ENCODE measurements around the gene RGS2.

RGS2 gene

GRCh38 chr1:192805832-192806323 lies 3.0 kb upstream of the RGS2 start:
- H3K4me3 ChIP-seq (ENCODE audit: low read depth, low read length), result no peak overlapping the region
- H3K4me1 ChIP-seq (ENCODE audit: control insufficient read depth in 1 of 2, insufficient read depth in 2 of 2, low read length in 2 of 2), result peaks cover 5% of the 10 kb centered on the region in 2 experiments
- no peak overlapping the region for H2AK5ac ChIP-seq (ENCODE audit: low read length)
- peaks cover 4% of the 10 kb centered on the region for H3K79me2 ChIP-seq (ENCODE audit: control insufficient read depth, insufficient read depth, low read length, poor library complexity)
- no peak overlapping the region for H2BK120ac ChIP-seq (ENCODE audit: insufficient read depth, low read length, poor library complexity)
- no peak overlapping the region for H3K4ac ChIP-seq (ENCODE audit: low read depth, low read length)
- H2AFZ ChIP-seq (ENCODE audit: insufficient read depth, low read length, poor library complexity), result no peak overlapping the region
- no CpG with 5 or more reads among the region's 2 CpGs for WGBS (ENCODE audit: extremely low coverage, insufficient coverage, insufficient read length)
- H3K27ac ChIP-seq (ENCODE audit: low read depth, low read length), result no peak overlapping the region
- no peak overlapping the region for H3K14ac ChIP-seq (ENCODE audit: low read length)
- H3K27me3 ChIP-seq (ENCODE audit: insufficient read depth, low read length), result no peaks in the 10 kb centered on the region
- no peak overlapping the region for H3K4me2 ChIP-seq (ENCODE audit: low read length)
- no peak overlapping the region for H4K91ac ChIP-seq (ENCODE audit: low read depth, low read length)
- H4K12ac ChIP-seq (ENCODE audit: low read depth, low read length), result no peak overlapping the region
- H3K9me3 ChIP-seq (ENCODE audit: insufficient read depth, low read depth, low read length), result no peaks in the 10 kb centered on the region
- H4K8ac ChIP-seq (ENCODE audit: low read depth, low read length), result no peak overlapping the region
- peaks cover 10% of the 10 kb centered on the region for H3K79me1 ChIP-seq (ENCODE audit: low read length)
- DNase-seq, result peak; percentile 61 to 97
- H3K9ac ChIP-seq (ENCODE audit: low read length), result no peak overlapping the region
- H3K23ac ChIP-seq (ENCODE audit: low read length), result no peak overlapping the region
- H3K18ac ChIP-seq (ENCODE audit: low read length), result no peak overlapping the region
- no peak overlapping the region for H2BK12ac ChIP-seq (ENCODE audit: low read length)
- H3K36me3 ChIP-seq (ENCODE audit: control insufficient read depth in 1 of 2, insufficient read depth in 2 of 2, low read length in 2 of 2), result no peaks in the 10 kb centered on the region
- H2BK5ac ChIP-seq (ENCODE audit: low read depth, low read length, poor library complexity), result no peak overlapping the region

GRCh38 chr1:192807211-192808162 lies 1.4 kb upstream of the RGS2 start:
- peak in 1 of 2 donors; percentile 27 for DNase-seq
- no peak overlapping the region for H2BK120ac ChIP-seq (ENCODE audit: insufficient read depth, low read length, poor library complexity)
- H4K12ac ChIP-seq (ENCODE audit: low read depth, low read length), result no peak overlapping the region
- H3K4me2 ChIP-seq (ENCODE audit: low read length), result peak overlapping the region; percentile 78
- no peak overlapping the region for H3K9ac ChIP-seq (ENCODE audit: low read length)
- no peak overlapping the region for H2AFZ ChIP-seq (ENCODE audit: insufficient read depth, low read length, poor library complexity)
- H4K91ac ChIP-seq (ENCODE audit: low read depth, low read length), result no peak overlapping the region
- WGBS (ENCODE audit: extremely low coverage, insufficient coverage, insufficient read length), result no CpG with 5 or more reads among the region's 9 CpGs
- H3K14ac ChIP-seq (ENCODE audit: low read length), result no peak overlapping the region
- H2AK5ac ChIP-seq (ENCODE audit: low read length), result no peak overlapping the region
- H3K4ac ChIP-seq (ENCODE audit: low read depth, low read length), result no peak overlapping the region
- H3K36me3 ChIP-seq (ENCODE audit: control insufficient read depth in 1 of 2, insufficient read depth in 2 of 2, low read length in 2 of 2), result no peaks in the 10 kb centered on the region
- no peak overlapping the region for H3K27ac ChIP-seq (ENCODE audit: low read depth, low read length)
- H2BK12ac ChIP-seq (ENCODE audit: low read length), result no peak overlapping the region
- H3K23ac ChIP-seq (ENCODE audit: low read length), result no peak overlapping the region
- H3K79me2 ChIP-seq (ENCODE audit: control insufficient read depth, insufficient read depth, low read length, poor library complexity), result peaks cover 4% of the 10 kb centered on the region
- no peak overlapping the region for H3K4me3 ChIP-seq (ENCODE audit: low read depth, low read length)
- H4K8ac ChIP-seq (ENCODE audit: low read depth, low read length), result no peak overlapping the region
- H3K27me3 ChIP-seq (ENCODE audit: insufficient read depth, low read length), result no peaks in the 10 kb centered on the region
- H3K9me3 ChIP-seq (ENCODE audit: insufficient read depth, low read depth, low read length), result no peaks in the 10 kb centered on the region
- H3K18ac ChIP-seq (ENCODE audit: low read length), result no peak overlapping the region
- no peak overlapping the region for H2BK5ac ChIP-seq (ENCODE audit: low read depth, low read length, poor library complexity)
- H3K79me1 ChIP-seq (ENCODE audit: low read length), result peaks cover 10% of the 10 kb centered on the region
- H3K4me1 ChIP-seq (ENCODE audit: control insufficient read depth in 1 of 2, insufficient read depth in 2 of 2, low read length in 2 of 2), result peaks cover 5% of the 10 kb centered on the region in 2 experiments

- Histone ChIP-seq H3K4ac (ENCODE audit: low read depth, low read length) (no peak overlapping the region), H3K27me3 (ENCODE audit: insufficient read depth, low read length) (no peaks in the 10 kb centered on the region), H2BK5ac (ENCODE audit: low read depth, low read length, poor library complexity) (peak overlapping the region; percentile 84), H3K27ac (ENCODE audit: low read depth, low read length) (peak overlapping the region; percentile 70), H4K91ac (ENCODE audit: low read depth, low read length) (peak overlapping the region; percentile 84), H3K4me3 (ENCODE audit: low read depth, low read length) (peak overlapping the region; percentile 77), H3K4me2 (ENCODE audit: low read length) (peak overlapping the region; percentile 78), H3K9ac (ENCODE audit: low read length) (peak overlapping the region; percentile 80), H3K23ac (ENCODE audit: low read length) (no peak overlapping the region), H3K79me2 (ENCODE audit: control insufficient read depth, insufficient read depth, low read length, poor library complexity) (peaks cover 4% of the 10 kb centered on the region), H3K79me1 (ENCODE audit: low read length) (peaks cover 10% of the 10 kb centered on the region), H3K9me3 (ENCODE audit: insufficient read depth, low read depth, low read length) (no peaks in the 10 kb centered on the region), H4K8ac (ENCODE audit: low read depth, low read length) (peak overlapping the region; percentile 97), H3K4me1 (ENCODE audit: control insufficient read depth in 1 of 2, insufficient read depth in 2 of 2, low read length in 2 of 2) (peaks cover 5% of the 10 kb centered on the region in 2 experiments), H2AK5ac (ENCODE audit: low read length) (no peak overlapping the region), H2BK12ac (ENCODE audit: low read length) (peak overlapping the region; percentile 77), H3K36me3 (ENCODE audit: control insufficient read depth in 1 of 2, insufficient read depth in 2 of 2, low read length in 2 of 2) (no peaks in the 10 kb centered on the region), H4K12ac (ENCODE audit: low read depth, low read length) (peak overlapping the region; percentile 95), H2BK120ac (ENCODE audit: insufficient read depth, low read length, poor library complexity) (peak overlapping the region; percentile 95), H3K18ac (ENCODE audit: low read length) (peak overlapping the region; percentile 68), H3K14ac (ENCODE audit: low read length) (peak overlapping the region; percentile 68), H2AFZ (ENCODE audit: insufficient read depth, low read length, poor library complexity) (peak overlapping the region; percentile 100)
- WGBS (ENCODE audit: extremely low coverage, insufficient coverage, insufficient read length), result no CpG with 5 or more reads among the region's 8 CpGs
- no peak for DNase-seq
Observed at GRCh38 chr1:192808163-192808517, 699 bp upstream of the RGS2 start.

GRCh38 chr1:192809307-192810252 lies 741 bp downstream of the RGS2 start:
- Histone ChIP-seq H3K4me1 (ENCODE audit: control insufficient read depth in 1 of 2, insufficient read depth in 2 of 2, low read length in 2 of 2) (peaks cover 5% of the 10 kb centered on the region in 2 experiments), H3K27ac (ENCODE audit: low read depth, low read length) (no peak overlapping the region), H2BK120ac (ENCODE audit: insufficient read depth, low read length, poor library complexity) (peak overlapping the region; percentile 43), H3K18ac (ENCODE audit: low read length) (peak overlapping the region; percentile 99), H4K8ac (ENCODE audit: low read depth, low read length) (peak overlapping the region; percentile 93), H3K4me3 (ENCODE audit: low read depth, low read length) (peak overlapping the region; percentile 94), H4K91ac (ENCODE audit: low read depth, low read length) (no peak overlapping the region), H3K4me2 (ENCODE audit: low read length) (peak overlapping the region; percentile 78), H2AK5ac (ENCODE audit: low read length) (no peak overlapping the region), H2BK5ac (ENCODE audit: low read depth, low read length, poor library complexity) (no peak overlapping the region), H3K4ac (ENCODE audit: low read depth, low read length) (no peak overlapping the region), H3K27me3 (ENCODE audit: insufficient read depth, low read length) (no peaks in the 10 kb centered on the region), H4K12ac (ENCODE audit: low read depth, low read length) (no peak overlapping the region), H3K14ac (ENCODE audit: low read length) (no peak overlapping the region), H3K79me1 (ENCODE audit: low read length) (peaks cover 10% of the 10 kb centered on the region), H3K36me3 (ENCODE audit: control insufficient read depth in 1 of 2, insufficient read depth in 2 of 2, low read length in 2 of 2) (no peaks in the 10 kb centered on the region), H2AFZ (ENCODE audit: insufficient read depth, low read length, poor library complexity) (peak overlapping the region; percentile 100), H3K23ac (ENCODE audit: low read length) (no peak overlapping the region), H3K9me3 (ENCODE audit: insufficient read depth, low read depth, low read length) (no peaks in the 10 kb centered on the region), H3K9ac (ENCODE audit: low read length) (peak overlapping the region; percentile 80), H2BK12ac (ENCODE audit: low read length) (no peak overlapping the region), H3K79me2 (ENCODE audit: control insufficient read depth, insufficient read depth, low read length, poor library complexity) (peaks cover 4% of the 10 kb centered on the region)
- DNase-seq, result peak in 1 of 2 donors; percentile 51
- WGBS (ENCODE audit: extremely low coverage, insufficient coverage, insufficient read length), result no CpG with 5 or more reads among the region's 25 CpGs
